GM04503 (cell line): ENCODE measurements around the gene SETD1B.
A peak's percentile ranks its signal among the peaks of the same experiment; 100 is the strongest.
"Not testable (repeated sequence)": the region's sequence is repeated elsewhere in the genome, so short reads cannot be mapped to it uniquely, and the experiment has no call there.

Experiments used
- DNase-seq: peaks from one replicate; pipeline ENCODE4 v3.0.0-alpha.2; 2012; ENCODE audit warnings: low read depth

The SETD1B gene

DNA sequence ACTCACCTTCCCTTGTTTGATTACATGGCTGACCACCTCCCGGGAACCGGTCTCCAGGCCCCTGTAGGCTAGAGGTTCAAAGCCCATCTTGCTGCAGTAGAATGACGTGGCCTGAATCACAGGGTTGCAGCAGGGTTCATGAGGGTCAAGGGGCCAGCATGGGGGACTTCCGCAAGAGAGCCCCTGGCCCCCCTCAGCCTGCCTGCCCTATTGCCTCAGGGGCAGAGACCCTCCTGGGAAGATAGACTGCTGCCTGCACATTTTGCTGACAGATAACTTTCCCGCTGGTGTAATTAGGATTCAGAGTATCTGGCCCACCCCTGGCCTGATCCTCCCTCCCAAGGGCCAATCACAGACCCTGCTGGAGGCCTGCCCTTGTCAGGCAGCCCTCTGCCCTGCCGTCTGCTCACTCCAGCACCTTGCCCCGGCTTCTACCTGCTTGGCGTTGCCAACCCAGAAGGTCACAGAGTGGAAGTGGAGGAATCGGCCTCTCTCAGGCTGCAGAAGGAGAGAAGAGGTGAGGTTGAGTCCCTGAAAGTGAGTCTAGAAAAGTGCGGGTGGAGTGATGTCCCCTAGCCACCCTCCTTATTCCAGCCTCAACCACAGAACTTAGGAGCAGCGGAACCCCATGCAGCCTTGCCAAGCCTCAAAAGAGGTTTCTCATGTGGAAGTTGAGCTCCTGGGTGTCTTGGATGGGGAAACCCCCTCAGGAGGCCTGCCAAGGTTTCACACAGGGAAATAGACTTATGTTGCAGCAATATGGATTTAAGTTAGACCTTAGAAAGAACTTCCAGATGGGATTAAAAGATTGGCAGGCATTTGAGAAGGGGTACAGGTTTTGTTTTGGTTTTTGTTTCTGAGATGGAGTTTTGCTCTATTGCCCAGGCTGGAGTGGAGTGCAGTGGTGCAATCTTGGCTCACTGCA lies 53.8 kb downstream of the SETD1B start:
- DNase-seq: no peak

- no peak for DNase-seq
Observed at GRCh38 chr12:121858318-121858661, 54.5 kb downstream of the SETD1B start.

GRCh38 chr12:121858662-121859572 lies 55.1 kb downstream of the SETD1B start, which contains the start of gene HPD:
TSS of gene HPD (minus strand) at chr12:121858859. CDS start at chr12:121858823, 36 bp downstream.
- peak; percentile 52 for DNase-seq

GRCh38 chr12:121860257-121860656 lies 56.4 kb downstream of the SETD1B start:
- DNase-seq: no peak

DNA sequence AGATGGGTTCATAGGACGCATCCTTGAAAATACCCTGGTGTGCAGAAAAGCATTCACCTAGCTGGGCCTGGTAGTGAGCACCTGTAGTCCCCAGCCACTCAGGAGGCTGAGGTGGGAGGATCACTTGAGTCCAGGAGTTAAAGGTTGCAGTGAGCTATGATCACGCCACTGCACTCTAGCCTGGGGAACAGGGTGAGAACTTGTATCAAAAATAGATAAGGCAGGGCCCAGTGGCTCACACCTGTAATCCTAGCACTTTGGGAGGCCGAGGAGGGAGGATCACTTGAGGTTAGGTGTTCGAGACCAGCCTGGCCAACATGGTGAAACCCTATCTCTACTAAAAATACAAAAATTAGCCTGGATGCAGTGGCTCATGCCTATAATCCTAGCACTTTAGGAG lies 56.9 kb downstream of the SETD1B start:
- DNase-seq: not testable (repeated sequence)

DNA sequence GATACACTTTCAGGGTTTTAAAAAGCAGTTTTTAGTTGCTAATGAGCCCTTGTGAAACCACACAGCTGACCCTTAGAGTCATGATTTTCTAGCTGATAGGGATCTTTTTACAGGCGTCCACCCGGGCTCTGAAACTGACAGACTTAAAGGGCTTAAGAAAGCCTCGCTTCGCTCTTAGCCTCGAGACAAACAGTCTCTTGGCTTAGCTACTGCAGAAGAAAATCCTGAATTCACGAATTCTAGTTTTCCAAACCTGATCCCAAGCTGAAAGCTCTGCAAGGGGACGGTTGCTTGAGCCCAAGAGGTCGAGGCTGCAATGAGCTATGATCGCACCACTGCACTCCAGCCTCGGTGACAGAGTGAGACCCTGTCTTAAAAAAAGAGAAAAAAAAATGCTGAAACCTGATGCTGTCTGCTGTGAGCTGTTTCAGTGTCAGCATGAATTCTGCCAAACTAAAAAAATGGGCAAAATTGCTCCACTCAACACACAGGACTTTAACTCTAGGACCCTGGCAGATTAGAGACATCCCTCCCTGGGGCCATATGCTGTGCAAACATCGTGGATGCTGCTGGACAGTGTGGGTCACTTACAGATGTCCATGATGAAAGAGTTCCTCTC lies 57.9 kb downstream of the SETD1B start:
- DNase-seq: no peak

DNA sequence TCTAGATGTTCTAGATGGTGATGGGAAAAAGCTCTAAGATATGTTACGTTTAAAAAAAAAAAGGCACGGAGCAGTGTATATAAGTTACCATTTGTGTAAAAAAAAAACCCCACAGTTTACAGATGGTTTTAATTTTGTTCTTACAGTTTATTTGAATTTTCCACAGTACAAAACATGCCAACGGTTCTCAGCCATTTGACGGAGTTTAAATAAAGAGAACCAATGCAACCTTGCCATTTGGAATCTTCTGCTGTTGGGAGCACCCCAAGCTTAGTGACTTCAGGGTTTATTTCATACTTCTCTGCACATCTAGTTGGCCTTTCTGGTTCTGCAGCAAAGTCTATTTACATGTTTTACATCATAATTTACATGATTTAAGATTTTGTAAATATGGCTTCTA lies 62.5 kb downstream of the SETD1B start:
- no peak for DNase-seq

GRCh38 chr12:121869229-121869628 lies 65.4 kb downstream of the SETD1B start:
- DNase-seq: not testable (repeated sequence)

DNA sequence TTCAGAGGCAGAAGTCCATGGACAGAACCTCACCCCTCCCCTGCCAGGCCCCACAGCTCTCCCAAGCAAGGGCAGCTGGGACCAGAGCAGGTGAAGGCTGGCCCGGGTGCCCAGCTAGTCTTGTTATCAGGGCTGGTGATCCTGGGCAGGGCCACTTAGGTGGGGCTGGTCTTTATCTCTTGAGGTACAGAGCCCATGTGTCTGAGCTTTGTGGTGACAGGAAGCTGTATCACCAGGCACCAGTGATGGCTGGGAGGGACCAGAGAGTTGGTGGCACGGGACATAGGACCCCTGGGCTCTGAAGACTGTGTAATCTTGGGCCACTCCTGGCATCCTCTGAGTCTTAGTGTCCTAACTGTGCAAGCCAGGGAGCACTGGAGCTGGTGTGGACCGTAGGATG lies 67.7 kb downstream of the SETD1B start:
- no peak for DNase-seq

- peak; percentile 72 for DNase-seq
Observed at GRCh38 chr12:121872546-121873215, 68.9 kb downstream of the SETD1B start.

DNA sequence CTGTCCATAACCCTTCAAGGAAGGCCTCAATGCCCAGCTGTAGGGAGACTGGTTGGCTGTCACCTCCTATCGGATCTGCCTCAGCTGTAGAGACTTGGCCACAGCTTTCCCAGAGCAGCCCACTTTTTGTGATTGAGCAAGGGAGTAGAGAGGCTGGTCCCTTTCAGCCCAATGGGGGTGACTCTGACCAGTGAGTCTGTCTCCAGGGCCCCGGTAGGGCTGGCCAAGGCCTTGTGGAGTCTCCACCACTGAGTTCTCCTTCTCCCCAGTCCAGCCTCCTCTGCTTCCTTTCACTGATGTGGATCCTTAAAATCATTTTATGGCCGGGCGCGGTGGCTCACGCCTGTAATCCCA lies 69.4 kb downstream of the SETD1B start:
- no peak for DNase-seq

DNA sequence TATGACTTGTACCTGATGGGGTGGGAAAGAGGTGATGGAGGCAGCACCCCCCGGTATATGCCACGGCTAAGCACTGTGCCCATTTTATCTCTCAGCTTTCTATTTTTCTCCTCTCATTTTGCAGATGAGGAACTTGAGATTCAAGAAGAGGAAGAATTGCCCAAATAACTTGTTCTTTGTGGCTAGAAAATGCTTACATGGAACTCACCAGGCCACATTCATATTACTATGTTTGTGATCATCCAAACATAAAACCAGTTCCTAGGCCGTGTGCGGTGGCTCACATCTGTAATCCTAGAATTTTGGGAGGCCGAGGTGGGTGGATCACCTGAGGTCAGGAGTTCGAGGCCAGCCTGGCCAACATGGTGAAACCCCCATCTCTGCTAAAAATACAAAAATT lies 70.3 kb downstream of the SETD1B start:
- no peak for DNase-seq

GRCh38 chr12:121875582-121875981 lies 71.8 kb downstream of the SETD1B start:
- no peak for DNase-seq

GRCh38 chr12:121876080-121876447 lies 72.3 kb downstream of the SETD1B start:
- not testable (repeated sequence) for DNase-seq
